HG03442 (cell line): ENCODE results near the gene TSTD1.
"Not testable (repeated sequence)": the region's sequence is repeated elsewhere in the genome, so short reads cannot be mapped to it uniquely, and the experiment has no call there.

ENCODE experiments used
- ATAC-seq: cut with Tn5 transposase; IDR thresholded peaks from one replicate; pipeline ENCODE4 v1.9.1; 2021; ENCODE audit warnings: mild to moderate bottlenecking, moderate library complexity; ENCODE audit not compliant: unreplicated experiment

TSTD1 gene

GRCh38 chr1:161037661-161038522, 872 bp downstream of the TSTD1 start:
- no peak for ATAC-seq

GRCh38 chr1:161033751-161034150, 5.0 kb downstream of the TSTD1 start:
- ATAC-seq: no peak

GRCh38 chr1:161032409-161032808, 6.4 kb downstream of the TSTD1 start:
- no peak for ATAC-seq

GRCh38 chr1:161031874-161032273, 6.9 kb downstream of the TSTD1 start:
- ATAC-seq: no peak

- not testable (repeated sequence) for ATAC-seq
Observed at GRCh38 chr1:161029466-161029865, 9.3 kb downstream of the TSTD1 start.

GRCh38 chr1:161026954-161027353, 11.8 kb downstream of the TSTD1 start:
- ATAC-seq: not testable (repeated sequence)

GRCh38 chr1:161022432-161022831, 16.3 kb downstream of the TSTD1 start:
- not testable (repeated sequence) for ATAC-seq

GRCh38 chr1:161021970-161022353, 16.8 kb downstream of the TSTD1 start:
- no peak for ATAC-seq

GRCh38 chr1:161021165-161021969, 17.4 kb downstream of the TSTD1 start:
- ATAC-seq: peak; percentile 85

GRCh38 chr1:161020509-161021164, 18.1 kb downstream of the TSTD1 start, which contains the start of gene F11R:
Gene F11R, minus strand, starts transcription at chr1:161021152. Its CDS starts 79 bp downstream, at chr1:161021073.
- ATAC-seq: peak; percentile 19

- ATAC-seq: no peak
Observed at GRCh38 chr1:161019751-161020495, 18.8 kb downstream of the TSTD1 start.

- not testable (repeated sequence) for ATAC-seq
Observed at GRCh38 chr1:161019111-161019660, 19.6 kb downstream of the TSTD1 start.

GRCh38 chr1:161018631-161018930, 20.2 kb downstream of the TSTD1 start:
- ATAC-seq: no peak

GRCh38 chr1:161017756-161018630, 20.8 kb downstream of the TSTD1 start:
- no peak for ATAC-seq

- ATAC-seq: not testable (repeated sequence)
Observed at GRCh38 chr1:161017181-161017580, 21.6 kb downstream of the TSTD1 start.

- ATAC-seq: not testable (repeated sequence)
Observed at GRCh38 chr1:161016683-161017082, 22.1 kb downstream of the TSTD1 start.

- peak; percentile 88 for ATAC-seq
Observed at GRCh38 chr1:161013488-161014230, 25.1 kb downstream of the TSTD1 start.

- ATAC-seq: peak; percentile 7
Observed at GRCh38 chr1:161013131-161013487, 25.7 kb downstream of the TSTD1 start.

- ATAC-seq: no peak
Observed at GRCh38 chr1:161012420-161012819, 26.3 kb downstream of the TSTD1 start.
